Measurements from ENCODE around the gene ANKRD6.

ANKRD6 gene

DNA sequence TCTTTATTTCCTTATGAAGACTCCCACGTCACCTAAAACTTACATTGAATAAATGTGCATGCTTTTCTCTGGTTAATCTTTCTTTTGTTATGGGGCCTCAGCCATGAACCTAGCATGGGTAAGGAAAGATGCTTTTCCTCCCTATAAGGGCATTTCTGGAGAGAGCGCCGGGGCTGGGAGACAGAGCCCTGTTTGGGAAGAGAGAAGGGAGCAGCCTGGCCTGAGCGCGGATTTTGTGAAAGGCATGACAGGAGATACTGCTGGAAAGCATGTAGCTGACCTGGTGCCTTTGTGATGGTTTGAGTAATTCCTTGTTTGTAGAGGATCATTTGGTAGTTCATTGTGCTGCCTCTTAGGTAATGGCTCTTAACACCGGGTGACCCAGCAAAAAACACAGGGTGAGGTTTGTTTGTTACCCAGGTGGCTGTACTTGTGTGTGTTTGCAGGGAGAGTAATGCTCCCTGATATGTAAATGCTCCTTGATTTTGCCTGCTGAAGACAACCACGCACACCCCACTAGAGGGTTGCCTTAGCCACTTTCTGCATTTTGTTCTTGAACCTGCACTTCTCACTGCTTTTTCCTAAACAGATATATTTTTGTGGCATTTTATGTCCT, 59.2 kb downstream of the ANKRD6 start:
- no peak for DNase-seq (ENCODE audit: low read depth)
- H3K4me3 ChIP-seq (ENCODE audit: low read length) = no peak overlapping the region
- TF ChIP-seq, protein P1, sequence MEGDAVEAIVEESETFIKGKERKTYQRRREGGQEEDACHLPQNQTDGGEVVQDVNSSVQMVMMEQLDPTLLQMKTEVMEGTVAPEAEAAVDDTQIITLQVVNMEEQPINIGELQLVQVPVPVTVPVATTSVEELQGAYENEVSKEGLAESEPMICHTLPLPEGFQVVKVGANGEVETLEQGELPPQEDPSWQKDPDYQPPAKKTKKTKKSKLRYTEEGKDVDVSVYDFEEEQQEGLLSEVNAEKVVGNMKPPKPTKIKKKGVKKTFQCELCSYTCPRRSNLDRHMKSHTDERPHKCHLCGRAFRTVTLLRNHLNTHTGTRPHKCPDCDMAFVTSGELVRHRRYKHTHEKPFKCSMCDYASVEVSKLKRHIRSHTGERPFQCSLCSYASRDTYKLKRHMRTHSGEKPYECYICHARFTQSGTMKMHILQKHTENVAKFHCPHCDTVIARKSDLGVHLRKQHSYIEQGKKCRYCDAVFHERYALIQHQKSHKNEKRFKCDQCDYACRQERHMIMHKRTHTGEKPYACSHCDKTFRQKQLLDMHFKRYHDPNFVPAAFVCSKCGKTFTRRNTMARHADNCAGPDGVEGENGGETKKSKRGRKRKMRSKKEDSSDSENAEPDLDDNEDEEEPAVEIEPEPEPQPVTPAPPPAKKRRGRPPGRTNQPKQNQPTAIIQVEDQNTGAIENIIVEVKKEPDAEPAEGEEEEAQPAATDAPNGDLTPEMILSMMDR (conservative IDR thresholded peaks at IDR 0.05; ENCODE audit: low read depth, low read length) = no peak

GRCh38 chr6:89494131-89494793, 61.3 kb downstream of the ANKRD6 start:
- DNase-seq (ENCODE audit: low read depth) = no peak
- TF ChIP-seq, protein P1 (conservative IDR thresholded peaks at IDR 0.05; ENCODE audit: low read depth, low read length) = peak; percentile 8

GRCh38 chr6:89495961-89496535, 63.1 kb downstream of the ANKRD6 start:
- TF ChIP-seq, protein P1 (conservative IDR thresholded peaks at IDR 0.05; ENCODE audit: low read depth, low read length) = no peak

More at GRCh38 chr6:89494131-89494793, 61.3 kb downstream of the ANKRD6 start:
- H3K4me3 ChIP-seq (ENCODE audit: low read length) = no peak overlapping the region

DNA sequence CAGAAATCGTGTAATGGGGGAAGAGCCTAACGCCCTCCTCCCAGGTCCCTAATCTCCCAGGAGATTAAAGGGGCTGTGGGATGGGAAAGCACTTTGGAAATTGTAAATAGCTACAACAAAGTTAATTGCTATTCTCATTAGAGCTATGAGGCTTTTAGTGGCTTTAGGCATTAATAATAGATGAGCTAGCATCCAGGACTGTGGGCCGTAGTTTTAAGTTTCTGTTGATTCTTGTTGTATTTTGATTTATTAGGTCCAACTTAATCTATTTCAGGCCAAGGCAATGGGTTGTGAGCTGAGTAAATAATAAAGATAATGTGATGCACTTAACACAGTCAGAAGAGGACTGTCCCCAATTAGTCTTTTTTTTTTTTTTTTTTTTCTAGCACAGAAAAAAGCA, 67.7 kb downstream of the ANKRD6 start:
- TF ChIP-seq, protein P1 (conservative IDR thresholded peaks at IDR 0.05; ENCODE audit: low read depth, low read length) = no peak
- H3K4me3 ChIP-seq (ENCODE audit: low read length) = no peak overlapping the region
- no peak for DNase-seq (ENCODE audit: low read depth)

More at GRCh38 chr6:89495961-89496535, 63.1 kb downstream of the ANKRD6 start:
- no peak overlapping the region for H3K4me3 ChIP-seq (ENCODE audit: low read length)
- DNase-seq (ENCODE audit: low read depth) = no peak

- TF ChIP-seq, protein P1 (conservative IDR thresholded peaks at IDR 0.05; ENCODE audit: low read depth, low read length) = no peak
- no peak overlapping the region for H3K4me3 ChIP-seq (ENCODE audit: low read length)
- peak; percentile 62 for DNase-seq (ENCODE audit: low read depth)
Measured at GRCh38 chr6:89501222-89501621, 68.3 kb downstream of the ANKRD6 start.

GRCh38 chr6:89501753-89502152, 68.8 kb downstream of the ANKRD6 start:
- no peak overlapping the region for H3K4me3 ChIP-seq (ENCODE audit: low read length)
- no peak for DNase-seq (ENCODE audit: low read depth)
- TF ChIP-seq, protein P1 (conservative IDR thresholded peaks at IDR 0.05; ENCODE audit: low read depth, low read length) = no peak

Data from retinal pigment epithelial cell (primary cell).